Skin epidermis (tissue), 12 donors: Measurements from ENCODE around the gene OR5C1.
A peak's percentile ranks its signal among the peaks of the same experiment; 100 is the strongest.

Experiments
- H3K27ac ChIP-seq, 21 experiments: fragments of 200-600 bp; sonication (generic) in 11 of 21; one replicate each; pipeline ENCODE4 v1.5.0; 2020; ENCODE audit warnings: mild to moderate bottlenecking in 3 of 21, inconsistent platforms in 2 of 21, moderate library complexity in 2 of 21
- H3K4me3 ChIP-seq, 7 experiments: fragments of 200-600 bp; sonication (generic) in 2 of 7; one replicate each; pipeline ENCODE4 v1.5.0; 2020; ENCODE audit warnings: inconsistent platforms in 2 of 7, mild to moderate bottlenecking in 2 of 7, moderate library complexity in 1 of 7

OR5C1 gene

GRCh38 chr9:122788831-122789230 lies at the start of gene OR5C1:
OR5C1 (plus strand) TSS chr9:122788933; CDS start chr9:122788933, 0 bp downstream.
- Histone ChIP-seq H3K4me3 (no peak within 1 kb of the TSS), H3K27ac (no peak within 1 kb of the TSS)

- H3K4me3 ChIP-seq = no peak within 1 kb of the TSS
- H3K27ac ChIP-seq = no peak within 1 kb of the TSS
These were observed 46.7 kb upstream of the OR5C1 start, which contains the start of gene OR1L6 for GRCh38 chr9:122742003-122742402. OR1L6 (plus strand) TSS chr9:122742303; CDS start chr9:122749848, 7,545 bp downstream.

GRCh38 chr9:122754825-122755224 lies 33.9 kb upstream of the OR5C1 start:
- H3K4me3 ChIP-seq = no peak overlapping the region
- H3K27ac ChIP-seq = no peak overlapping the region

- Histone ChIP-seq H3K4me3 (no peak overlapping the region), H3K27ac (no peak overlapping the region)
These were observed 20.9 kb upstream of the OR5C1 start for GRCh38 chr9:122767817-122768216.

- Histone ChIP-seq H3K4me3 (no peak overlapping the region), H3K27ac (no peak overlapping the region)
These were observed 11.7 kb upstream of the OR5C1 start for GRCh38 chr9:122777052-122777451.

- Histone ChIP-seq H3K4me3 (no peak overlapping the region), H3K27ac (no peak overlapping the region)
These were observed 10.7 kb upstream of the OR5C1 start for GRCh38 chr9:122777935-122778627.

- Histone ChIP-seq H3K27ac (no peak overlapping the region), H3K4me3 (no peak overlapping the region)
These were observed 9.6 kb upstream of the OR5C1 start for GRCh38 chr9:122779181-122779580.

- Histone ChIP-seq H3K27ac (no peak overlapping the region), H3K4me3 (no peak overlapping the region)
These were observed 8.7 kb upstream of the OR5C1 start for GRCh38 chr9:122780026-122780425.

GRCh38 chr9:122781671-122782070 lies 7.1 kb upstream of the OR5C1 start:
- Histone ChIP-seq H3K27ac (no peak overlapping the region), H3K4me3 (no peak overlapping the region)

- Histone ChIP-seq H3K27ac (no peak overlapping the region), H3K4me3 (no peak overlapping the region)
These were observed 3.5 kb upstream of the OR5C1 start for GRCh38 chr9:122785269-122785668.

- Histone ChIP-seq H3K4me3 (no peak overlapping the region), H3K27ac (no peak overlapping the region)
These were observed 2.4 kb upstream of the OR5C1 start for GRCh38 chr9:122786338-122786737.

- H3K4me3 ChIP-seq = no peak overlapping the region
These were observed 718 bp downstream of the OR5C1 start for GRCh38 chr9:122789256-122790046.

GRCh38 chr9:122791872-122792669 lies 3.3 kb downstream of the OR5C1 start:
- Histone ChIP-seq H3K27ac (no peak overlapping the region), H3K4me3 (no peak overlapping the region)

More at GRCh38 chr9:122789256-122790046, 718 bp downstream of the OR5C1 start:
- no peak overlapping the region for H3K27ac ChIP-seq

- no peak overlapping the region for H3K4me3 ChIP-seq
- no peak overlapping the region for H3K27ac ChIP-seq
These were observed 8.8 kb downstream of the OR5C1 start for GRCh38 chr9:122797316-122798063.

- Histone ChIP-seq H3K27ac (no peak within 1 kb of the TSS), H3K4me3 (no peak within 1 kb of the TSS)
These were observed 11.6 kb downstream of the OR5C1 start, which contains the start of gene OR1K1 for GRCh38 chr9:122800066-122801060. OR1K1 (plus strand) TSS chr9:122800123; CDS start chr9:122800123, 0 bp downstream.

GRCh38 chr9:122806661-122807060 lies 17.9 kb downstream of the OR5C1 start:
- Histone ChIP-seq H3K27ac (no peak overlapping the region), H3K4me3 (no peak overlapping the region)

GRCh38 chr9:122807271-122807900 lies 18.7 kb downstream of the OR5C1 start:
- Histone ChIP-seq H3K4me3 (no peak overlapping the region), H3K27ac (no peak overlapping the region)

GRCh38 chr9:122808141-122808540 lies 19.4 kb downstream of the OR5C1 start:
- Histone ChIP-seq H3K4me3 (no peak overlapping the region), H3K27ac (peak overlapping the region in 1 of 21 experiments; percentile 23)
